GM12864 (cell line): ENCODE results near the gene TRAIP.

Experiments used
- DNase-seq: peaks from one replicate; pipeline ENCODE4 v3.0.0-alpha.2; 2011; ENCODE audit warnings: low read depth
- H3K4me3 ChIP-seq: 2 replicates; pipeline ENCODE4 v1.5.1; 2011; ENCODE audit warnings: mild to moderate bottlenecking, low read depth, low read length, control low read depth
- CTCF ChIP-seq: IDR thresholded peaks from 2 replicates; pipeline ENCODE4 v1.5.1; 2011; ENCODE audit warnings: low read depth, mild to moderate bottlenecking, moderate library complexity, low read length, control low read depth, inconsistent platforms; ENCODE audit errors: missing control alignments

Gene TRAIP

GRCh38 chr3:49780080-49780974, 76.0 kb downstream of the TRAIP start:
- no peak for TF ChIP-seq CTCF
- H3K4me3 ChIP-seq = no peak overlapping the region
- no peak for DNase-seq

GRCh38 chr3:49779358-49780079, 76.8 kb downstream of the TRAIP start:
- TF ChIP-seq CTCF = no peak
- DNase-seq = no peak

More at GRCh38 chr3:49779358-49780079, 76.8 kb downstream of the TRAIP start:
- no peak overlapping the region for H3K4me3 ChIP-seq
